Astrocyte (in vitro differentiated cells and primary cell): ENCODE data around the gene MTA1. TPM values are rescaled to one million over a fixed set of nuclear protein-coding genes. Genes with fewer than 3 reads are reported as not detected.

Source experiments
- DNase-seq: peaks from one replicate; pipeline ENCODE4 v3.0.0-alpha.2; 2010; ENCODE audit warnings: low read depth
- FAIRE-seq: peaks from 2 replicates; lab custom pipeline; 2011; peaks lifted over from hg19 to GRCh38; lab: Jason Lieb, UNC
- H2AFZ ChIP-seq: 2 replicates; pipeline ENCODE4 v1.6.0; 2012; ENCODE audit warnings: low read depth, low read length, inconsistent platforms
- H3K27ac ChIP-seq: 2 replicates; pipeline ENCODE4 v1.5.1; 2011; ENCODE audit warnings: low read depth, low read length, inconsistent platforms
- H3K27me3 ChIP-seq: 2 replicates; pipeline ENCODE4 v1.6.0; 2011; ENCODE audit warnings: low read length, inconsistent platforms; ENCODE audit not compliant: insufficient read depth
- H3K36me3 ChIP-seq: 2 replicates; pipeline ENCODE4 v1.5.1; 2011; ENCODE audit warnings: low read length, inconsistent platforms; ENCODE audit not compliant: insufficient read depth
- H3K4me1 ChIP-seq: 2 replicates; pipeline ENCODE4 v1.5.1; 2011; ENCODE audit warnings: low read length, inconsistent platforms; ENCODE audit not compliant: insufficient read depth
- H3K4me2 ChIP-seq: 2 replicates; pipeline ENCODE4 v1.6.0; 2012; ENCODE audit warnings: low read length, inconsistent platforms
- H3K4me3 ChIP-seq: 2 replicates; pipeline ENCODE4 v1.5.1; 2011; ENCODE audit warnings: low read depth, mild to moderate bottlenecking, low read length, inconsistent platforms; ENCODE audit not compliant: insufficient read depth
- H3K79me2 ChIP-seq: 2 replicates; pipeline ENCODE4 v1.6.0; 2012; ENCODE audit warnings: mild to moderate bottlenecking, low read length, inconsistent platforms; ENCODE audit not compliant: insufficient read depth
- H3K9ac ChIP-seq: 2 replicates; pipeline ENCODE4 v1.6.0; 2012; ENCODE audit warnings: mild to moderate bottlenecking, low read length, inconsistent platforms
- H3K9me3 ChIP-seq: 2 replicates; pipeline ENCODE4 v1.5.1; 2012; ENCODE audit warnings: low read depth, mild to moderate bottlenecking, low read length, inconsistent platforms; ENCODE audit not compliant: insufficient read depth
- H4K20me1 ChIP-seq: 2 replicates; pipeline ENCODE4 v1.6.0; 2012; ENCODE audit warnings: low read length, inconsistent platforms; ENCODE audit not compliant: insufficient read depth
- H3K27ac Mint-ChIP-seq: one replicate; pipeline ENCODE4 v1.8.0; 2021; ENCODE audit warnings: mild to moderate bottlenecking, mixed read lengths; ENCODE audit not compliant: unreplicated experiment
- H3K27me3 Mint-ChIP-seq: one replicate; pipeline ENCODE4 v1.8.0; 2021; ENCODE audit warnings: low read depth, mixed read lengths; ENCODE audit not compliant: unreplicated experiment
- H3K36me3 Mint-ChIP-seq: one replicate; pipeline ENCODE4 v1.8.0; 2021; ENCODE audit warnings: low read depth, mixed read lengths; ENCODE audit not compliant: unreplicated experiment
- H3K4me1 Mint-ChIP-seq: one replicate; pipeline ENCODE4 v1.8.0; 2021; ENCODE audit warnings: low read depth, mixed read lengths; ENCODE audit not compliant: unreplicated experiment
- H3K4me3 Mint-ChIP-seq: one replicate; pipeline ENCODE4 v1.8.0; 2021; ENCODE audit warnings: mild to moderate bottlenecking, moderate library complexity, mixed read lengths; ENCODE audit not compliant: unreplicated experiment
- H3K9me3 Mint-ChIP-seq: one replicate; pipeline ENCODE4 v1.8.0; 2021; ENCODE audit warnings: mild to moderate bottlenecking, mixed read lengths; ENCODE audit not compliant: unreplicated experiment
- CTCF ChIP-seq: IDR thresholded peaks from 2 replicates; pipeline ENCODE4 v1.5.1; 2011; ENCODE audit warnings: low read depth, mild to moderate bottlenecking, inconsistent platforms, low read length, moderate library complexity; ENCODE audit not compliant: insufficient read depth
- EZH2 ChIP-seq: IDR thresholded peaks from 2 replicates; pipeline ENCODE4 v1.6.1; 2012; ENCODE audit warnings: mild to moderate bottlenecking, low read length, inconsistent platforms; ENCODE audit not compliant: insufficient read depth
- total RNA-seq: library from RNA; stranded (reverse); gene quantifications from 2 replicates; pipeline ENCODE4 v1.2.1, GENCODE V29; 2021

MTA1 gene
- total RNA-seq, 1 donor from 2014 or later: 111 TPM

- peak overlapping the region; percentile 65 for H3K9ac ChIP-seq
- no peaks in the 10 kb centered on the region for H3K9me3 ChIP-seq
- H3K27me3 Mint-ChIP-seq: peaks cover 15% of the 10 kb centered on the region
- peaks cover 4% of the 10 kb centered on the region for H3K36me3 Mint-ChIP-seq
- H4K20me1 ChIP-seq: peaks cover 3% of the 10 kb centered on the region
- H3K79me2 ChIP-seq: peaks cover 13% of the 10 kb centered on the region
- peaks cover 13% of the 10 kb centered on the region for H3K4me1 ChIP-seq
- H3K9me3 Mint-ChIP-seq: no peaks in the 10 kb centered on the region
- peak overlapping the region; percentile 78 for H3K4me3 Mint-ChIP-seq
- FAIRE-seq (no peak), DNase-seq (no peak)
- no peak overlapping the region for H3K27ac ChIP-seq
- H3K27ac Mint-ChIP-seq: no peak overlapping the region
- no peaks in the 10 kb centered on the region for H3K36me3 ChIP-seq
- no peaks in the 10 kb centered on the region for H3K4me1 Mint-ChIP-seq
- no peak for TF ChIP-seq EZH2
- TF ChIP-seq CTCF: no peak
- H2AFZ ChIP-seq: peak overlapping the region; percentile 83
- peaks cover under 1% of the 10 kb centered on the region for H3K27me3 ChIP-seq
- peak overlapping the region; percentile 32 for H3K4me3 ChIP-seq
- peak overlapping the region; percentile 84 for H3K4me2 ChIP-seq
Measured at GRCh38 chr14:105415481-105416428, 3.9 kb upstream of the MTA1 start.

GRCh38 chr14:105416671-105417070, 3.0 kb upstream of the MTA1 start:
- Mint-ChIP-seq H3K27me3 (peaks cover 14% of the 10 kb centered on the region), H3K9me3 (no peaks in the 10 kb centered on the region), H3K27ac (peak overlapping the region; percentile 66), H3K4me1 (no peaks in the 10 kb centered on the region), H3K4me3 (peak overlapping the region; percentile 13), H3K36me3 (peaks cover 4% of the 10 kb centered on the region)
- H3K4me3 ChIP-seq: no peak overlapping the region
- peaks cover 22% of the 10 kb centered on the region for H3K4me1 ChIP-seq
- FAIRE-seq (no peak), DNase-seq (no peak)
- no peaks in the 10 kb centered on the region for H3K27me3 ChIP-seq
- no peak overlapping the region for H3K9ac ChIP-seq
- no peaks in the 10 kb centered on the region for H3K9me3 ChIP-seq
- peaks cover 12% of the 10 kb centered on the region for H4K20me1 ChIP-seq
- no peak overlapping the region for H2AFZ ChIP-seq
- H3K27ac ChIP-seq: no peak overlapping the region
- peaks cover 23% of the 10 kb centered on the region for H3K79me2 ChIP-seq
- no peak for TF ChIP-seq EZH2
- TF ChIP-seq CTCF: no peak
- H3K36me3 ChIP-seq: no peaks in the 10 kb centered on the region
- no peak overlapping the region for H3K4me2 ChIP-seq
